ENCODE measurements around the gene ACSL1. TPM values are rescaled to one million over a fixed set of nuclear protein-coding genes. Genes with fewer than 3 reads are reported as not detected.

The ACSL1 gene
- total RNA-seq, 1 experiment from 2014 or later: 3.5 TPM

DNA sequence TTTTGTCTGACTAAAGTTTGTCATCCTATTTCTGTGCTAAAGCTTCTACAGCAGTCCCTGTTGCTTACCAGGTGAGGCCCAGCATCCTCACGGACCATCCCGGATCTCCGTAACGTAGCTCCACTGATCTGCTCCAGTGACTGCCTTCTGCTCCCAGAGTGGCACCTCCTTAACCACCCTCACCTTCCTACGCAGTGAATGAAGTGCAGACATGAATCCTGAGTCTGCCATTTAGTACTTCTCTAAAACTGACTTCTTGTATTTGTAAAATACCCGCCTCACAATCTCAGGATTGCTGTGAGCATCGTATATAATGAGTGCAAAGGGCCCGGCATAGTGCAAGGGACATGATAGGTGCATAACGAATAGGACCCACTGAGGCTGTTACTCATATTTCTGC, 27.7 kb upstream of the ACSL1 start:
- no peak overlapping the region for H3K14ac ChIP-seq (ENCODE audit: insufficient read depth, low read length)
- H4K5ac ChIP-seq (ENCODE audit: insufficient read length, low read depth, low read length): no peak overlapping the region
- no peaks in the 10 kb centered on the region; the same call in 1 of the 2 replicates for H3K4me1 ChIP-seq (ENCODE audit: insufficient read depth, low read length)
- no CpG with 5 or more reads among the region's 9 CpGs for WGBS (ENCODE audit: extremely low coverage, insufficient read length, low lambda C conversion rate)
- H2BK5ac ChIP-seq (ENCODE audit: insufficient read length, low read length): no peak overlapping the region
- H3K18ac ChIP-seq (ENCODE audit: insufficient read length, low read depth, low read length): no peak overlapping the region
- no peaks in the 10 kb centered on the region for H3K27me3 Mint-ChIP-seq (ENCODE audit: low read depth)
- no peaks in the 10 kb centered on the region for H4K20me1 ChIP-seq (ENCODE audit: control insufficient read depth, insufficient read depth, insufficient read length)
- H4K8ac ChIP-seq (replicated peaks; ENCODE audit: insufficient read length, low read depth, low read length): no peak overlapping the region
- H3K79me1 ChIP-seq (ENCODE audit: insufficient read depth, low read depth, low read length, poor library complexity, severe bottlenecking): no peaks in the 10 kb centered on the region
- no peak overlapping the region for H3K9ac ChIP-seq (ENCODE audit: extremely low read depth, insufficient read length, low read length)
- no peak overlapping the region for H4K91ac ChIP-seq (ENCODE audit: insufficient read length, low read depth, low read length)
- no peak overlapping the region for H2AFZ ChIP-seq (ENCODE audit: low read length)
- no peak overlapping the region for H3K27ac ChIP-seq (ENCODE audit: insufficient read length, low read depth, low read length)
- no peak overlapping the region for H3K27ac Mint-ChIP-seq
- no peak overlapping the region for H2BK20ac ChIP-seq (ENCODE audit: low read depth, low read length, poor library complexity, severe bottlenecking)
- no peaks in the 10 kb centered on the region for H3K36me3 Mint-ChIP-seq (ENCODE audit: insufficient read depth in 1 of 3, low read depth in 3 of 3)
- H3T11ph ChIP-seq (ENCODE audit: low read length): no peak overlapping the region
- H2BK15ac ChIP-seq (ENCODE audit: low read depth, low read length): no peak overlapping the region
- no peak overlapping the region for H2AK5ac ChIP-seq (ENCODE audit: insufficient read length, low read length)
- H3K4me3 Mint-ChIP-seq: no peak overlapping the region
- no peaks in the 10 kb centered on the region for H3K9me3 Mint-ChIP-seq
- H2BK120ac ChIP-seq (ENCODE audit: low read depth, low read length, poor library complexity, severe bottlenecking): no peak overlapping the region
- no peaks in the 10 kb centered on the region for H3K9me3 ChIP-seq (ENCODE audit: control insufficient read depth, low read depth, low read length)
- no peak for DNase-seq
- no peaks in the 10 kb centered on the region for H3K4me1 Mint-ChIP-seq
- no peaks in the 10 kb centered on the region for H3K27me3 ChIP-seq (ENCODE audit: insufficient read depth, low read length)
- no peaks in the 10 kb centered on the region for H3K79me2 ChIP-seq (ENCODE audit: insufficient read depth, low read length)
- TF ChIP-seq CTCF (conservative IDR thresholded peaks at IDR 0.05): no peak
- no peak overlapping the region for H3K23ac ChIP-seq (ENCODE audit: insufficient read length, low read depth, low read length)
- H3K56ac ChIP-seq (ENCODE audit: insufficient read length, low read depth, low read length): no peak overlapping the region
- no peak overlapping the region for H2BK12ac ChIP-seq (ENCODE audit: insufficient read length, low read depth, low read length)
- no peaks in the 10 kb centered on the region for H3K23me2 ChIP-seq (ENCODE audit: insufficient read length, low read depth, low read length, poor library complexity, severe bottlenecking)
- H3K4me2 ChIP-seq (ENCODE audit: insufficient read depth, insufficient read length, low read length): no peak overlapping the region
- H3K4ac ChIP-seq (ENCODE audit: low read depth, low read length): no peak overlapping the region
